GM23338 (cell line): Measurements from ENCODE around the gene CLDN16.

Source experiments
- CREB1 ChIP-seq: fragments of 250-450 bp; sonication (Bioruptor Pico); IDR thresholded peaks from 2 replicates; pipeline ENCODE4 v1.5.0; 2020; ENCODE audit warnings: low read depth, mild to moderate bottlenecking, moderate library complexity
- EZH2 ChIP-seq: fragments of 200-600 bp; sonication (generic); IDR thresholded peaks from one replicate; pipeline ENCODE4 v1.8.0; 2017; ENCODE audit warnings: antibody characterized with exemption, mild to moderate bottlenecking, low read depth; ENCODE audit not compliant: unreplicated experiment
- EZH2phosphoT487 ChIP-seq: fragments of 200-600 bp; sonication (generic); IDR thresholded peaks from one replicate; pipeline ENCODE4 v1.8.1; 2018; ENCODE audit warnings: antibody characterized with exemption; ENCODE audit not compliant: unreplicated experiment
- POLR2AphosphoS5 ChIP-seq: IDR thresholded peaks from 2 replicates; pipeline ENCODE4 v1.6.1; 2016; ENCODE audit warnings: antibody characterized with exemption, low read depth
- REST ChIP-seq: IDR thresholded peaks from one replicate; pipeline ENCODE4 v1.6.1; 2018; ENCODE audit warnings: antibody characterized with exemption; ENCODE audit not compliant: unreplicated experiment
- STAT1 ChIP-seq: IDR thresholded peaks from one replicate; pipeline ENCODE4 v1.6.1; 2016; ENCODE audit warnings: antibody characterized with exemption; ENCODE audit not compliant: unreplicated experiment
- ZNF331 ChIP-seq: fragments of 250-450 bp; sonication (Bioruptor Pico); IDR thresholded peaks from 2 replicates; pipeline ENCODE4 v1.5.0; 2020; ENCODE audit warnings: low read depth, mild to moderate bottlenecking, moderate library complexity
- TF ChIP-seq, protein P1 (sequence below), 2 experiments: fragments of 200-600 bp in 1 of 2; sonication (generic) in 1 of 2; conservative IDR thresholded peaks; 2 replicates each; pipeline versions ENCODE4 v1.5.1 to v1.6.1; 2016 to 2017; ENCODE audit warnings: antibody characterized with exemption in 2 of 2, low read depth in 2 of 2, mild to moderate bottlenecking in 2 of 2, moderate library complexity in 1 of 2
- TF ChIP-seq, protein P2 (sequence below): IDR thresholded peaks from 2 replicates; pipeline ENCODE4 v1.6.1; 2016; ENCODE audit warnings: antibody characterized with exemption

- TF ChIP-seq, protein P1, sequence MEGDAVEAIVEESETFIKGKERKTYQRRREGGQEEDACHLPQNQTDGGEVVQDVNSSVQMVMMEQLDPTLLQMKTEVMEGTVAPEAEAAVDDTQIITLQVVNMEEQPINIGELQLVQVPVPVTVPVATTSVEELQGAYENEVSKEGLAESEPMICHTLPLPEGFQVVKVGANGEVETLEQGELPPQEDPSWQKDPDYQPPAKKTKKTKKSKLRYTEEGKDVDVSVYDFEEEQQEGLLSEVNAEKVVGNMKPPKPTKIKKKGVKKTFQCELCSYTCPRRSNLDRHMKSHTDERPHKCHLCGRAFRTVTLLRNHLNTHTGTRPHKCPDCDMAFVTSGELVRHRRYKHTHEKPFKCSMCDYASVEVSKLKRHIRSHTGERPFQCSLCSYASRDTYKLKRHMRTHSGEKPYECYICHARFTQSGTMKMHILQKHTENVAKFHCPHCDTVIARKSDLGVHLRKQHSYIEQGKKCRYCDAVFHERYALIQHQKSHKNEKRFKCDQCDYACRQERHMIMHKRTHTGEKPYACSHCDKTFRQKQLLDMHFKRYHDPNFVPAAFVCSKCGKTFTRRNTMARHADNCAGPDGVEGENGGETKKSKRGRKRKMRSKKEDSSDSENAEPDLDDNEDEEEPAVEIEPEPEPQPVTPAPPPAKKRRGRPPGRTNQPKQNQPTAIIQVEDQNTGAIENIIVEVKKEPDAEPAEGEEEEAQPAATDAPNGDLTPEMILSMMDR (conservative IDR thresholded peaks at IDR 0.05; ENCODE audit: low read depth in 2 of 2) = no peak
- TF ChIP-seq EZH2 (no peak), REST (no peak), POLR2AphosphoS5 (no peak), CREB1 (no peak), EZH2phosphoT487 (no peak), STAT1 (no peak), ZNF331 (CRISPR knock-in tag) (no peak)
- TF ChIP-seq, protein P2, sequence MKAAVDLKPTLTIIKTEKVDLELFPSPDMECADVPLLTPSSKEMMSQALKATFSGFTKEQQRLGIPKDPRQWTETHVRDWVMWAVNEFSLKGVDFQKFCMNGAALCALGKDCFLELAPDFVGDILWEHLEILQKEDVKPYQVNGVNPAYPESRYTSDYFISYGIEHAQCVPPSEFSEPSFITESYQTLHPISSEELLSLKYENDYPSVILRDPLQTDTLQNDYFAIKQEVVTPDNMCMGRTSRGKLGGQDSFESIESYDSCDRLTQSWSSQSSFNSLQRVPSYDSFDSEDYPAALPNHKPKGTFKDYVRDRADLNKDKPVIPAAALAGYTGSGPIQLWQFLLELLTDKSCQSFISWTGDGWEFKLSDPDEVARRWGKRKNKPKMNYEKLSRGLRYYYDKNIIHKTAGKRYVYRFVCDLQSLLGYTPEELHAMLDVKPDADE = no peak
These were observed 12.3 kb upstream of the CLDN16 start for GRCh38 chr3:190375671-190376070.
